Measurements from ENCODE around the gene APMAP.

The APMAP gene

DNA sequence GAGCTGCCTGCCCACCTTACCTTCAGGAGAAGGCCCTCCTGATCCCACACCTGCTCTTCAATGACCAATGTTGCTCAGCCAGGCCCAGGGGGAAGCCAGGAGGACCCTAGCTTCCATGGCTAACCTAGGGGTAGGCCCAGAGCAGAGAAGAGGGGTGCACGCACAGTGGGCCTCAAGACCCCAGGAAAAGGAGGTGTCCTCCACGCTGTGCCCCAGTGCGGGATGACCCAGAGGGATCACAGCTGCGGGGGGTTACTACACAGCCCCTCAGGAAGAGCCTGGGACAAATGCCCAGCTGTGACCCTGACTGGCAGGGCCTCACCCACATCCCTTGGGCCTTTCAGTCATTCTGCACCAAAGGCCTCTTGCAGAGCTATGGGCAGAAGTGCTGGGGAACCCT, 31.6 kb upstream of the APMAP start:
- no peak for DNase-seq

- no peak for DNase-seq
Measured at GRCh38 chr20:25023356-25023755, 30.8 kb upstream of the APMAP start.

DNA sequence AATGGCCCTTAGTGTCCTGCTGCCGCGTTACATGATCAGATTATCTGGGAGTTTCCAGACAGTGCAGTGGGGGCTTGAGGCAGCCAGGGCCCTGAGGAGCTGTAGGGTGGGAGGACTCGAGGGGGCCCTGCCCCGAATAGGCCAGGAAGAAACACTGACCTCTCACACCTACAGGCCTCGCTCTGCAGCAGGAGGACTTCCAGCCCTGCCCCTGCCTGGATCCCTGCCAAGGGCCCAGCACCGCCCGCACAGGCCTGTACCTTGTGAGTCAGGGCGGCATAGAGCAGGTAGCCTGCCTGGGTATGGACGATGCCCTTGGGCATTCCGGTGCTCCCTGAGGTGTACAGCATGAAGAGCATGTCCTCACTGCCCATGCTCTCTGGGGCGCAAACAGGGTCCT, 30.1 kb upstream of the APMAP start:
- DNase-seq = no peak

GRCh38 chr20:25021336-25021735, 28.8 kb upstream of the APMAP start:
- DNase-seq = no peak

- no peak for DNase-seq
Measured at GRCh38 chr20:25020901-25021301, 28.4 kb upstream of the APMAP start.

DNA sequence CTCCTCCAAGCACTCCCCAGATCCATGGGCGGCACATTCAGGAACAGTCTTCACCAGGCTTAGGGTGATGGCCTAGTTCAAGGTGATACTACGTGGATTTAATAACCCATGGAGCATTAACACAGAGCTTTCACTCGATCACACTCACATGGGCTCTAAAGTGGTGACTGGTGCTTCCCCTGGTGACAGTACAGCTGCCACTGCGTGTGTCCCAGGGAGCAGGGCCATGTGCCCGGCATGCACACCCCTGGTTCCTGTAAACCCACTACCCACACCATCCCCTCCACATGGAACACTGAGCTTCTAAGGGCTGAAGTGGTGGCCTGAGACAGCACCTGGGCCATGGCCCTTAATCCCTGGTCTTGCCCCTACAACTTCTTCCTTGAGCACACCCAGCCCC, 27.8 kb upstream of the APMAP start:
- DNase-seq = no peak

DNA sequence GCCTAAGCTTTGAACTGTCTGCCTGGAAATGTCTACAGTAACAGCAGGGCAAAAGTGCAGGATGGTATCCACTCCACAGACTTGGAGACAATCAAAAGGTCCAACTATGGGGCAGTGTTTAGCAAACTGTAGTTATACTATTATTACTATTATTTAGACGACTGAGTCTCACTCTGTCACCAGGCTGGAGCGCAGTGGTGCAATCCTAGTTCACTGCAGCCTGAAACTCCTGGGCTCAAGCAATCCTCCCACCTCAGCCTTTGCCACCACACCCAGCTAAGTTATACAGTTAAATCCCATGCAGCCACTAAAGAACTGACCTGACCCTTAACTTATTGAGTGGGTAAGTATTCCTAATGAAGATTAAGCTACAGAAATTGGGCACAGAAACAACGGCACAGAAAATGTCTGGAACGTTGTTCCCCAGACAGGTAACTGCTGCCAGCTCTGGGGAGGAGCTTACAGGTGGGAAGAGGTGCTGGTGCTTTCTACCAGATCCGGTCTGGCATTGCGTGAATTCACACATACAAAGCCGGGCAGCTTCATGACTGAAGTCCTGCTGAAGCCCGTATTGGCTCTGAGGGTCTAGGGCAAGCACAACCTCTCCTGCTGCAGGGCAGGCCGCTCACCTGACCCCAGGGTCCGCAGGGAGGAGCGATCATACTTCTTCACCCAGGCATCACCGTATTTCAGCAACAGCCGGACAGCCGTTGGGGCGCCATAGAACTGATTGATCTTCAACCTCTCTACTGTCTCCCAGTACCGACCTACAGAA, 27.0 kb upstream of the APMAP start:
- DNase-seq = no peak

- DNase-seq = no peak
Measured at GRCh38 chr20:25018841-25019240, 26.3 kb upstream of the APMAP start.

- DNase-seq = no peak
Measured at GRCh38 chr20:25018425-25018824, 25.9 kb upstream of the APMAP start.

GRCh38 chr20:25017257-25017803, 24.8 kb upstream of the APMAP start:
- DNase-seq = no peak

- no peak for DNase-seq
Measured at GRCh38 chr20:25016471-25016870, 23.9 kb upstream of the APMAP start.

DNA sequence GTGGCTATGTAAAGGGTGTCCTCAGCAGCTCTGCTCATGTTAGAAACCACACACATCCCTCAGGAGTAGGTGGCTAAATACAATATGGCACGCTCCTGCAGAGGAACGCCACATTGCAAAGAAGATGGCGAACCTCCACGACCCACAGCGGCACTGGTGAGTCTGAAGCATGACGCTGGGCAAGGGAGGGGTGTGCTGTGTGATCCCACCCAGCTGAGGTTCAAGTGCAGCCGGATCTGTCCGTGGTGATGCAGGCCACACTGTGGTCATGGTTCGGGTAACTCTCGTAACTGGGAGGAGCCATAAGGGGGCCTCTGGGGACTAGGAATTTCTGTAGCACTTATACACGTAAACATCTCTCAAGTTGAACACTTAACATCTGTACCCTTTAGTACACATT, 23.4 kb upstream of the APMAP start:
- DNase-seq = no peak

GRCh38 chr20:25014816-25015215, 22.3 kb upstream of the APMAP start:
- no peak for DNase-seq

GRCh38 chr20:25013478-25014380, 21.2 kb upstream of the APMAP start:
- no peak for DNase-seq

DNA sequence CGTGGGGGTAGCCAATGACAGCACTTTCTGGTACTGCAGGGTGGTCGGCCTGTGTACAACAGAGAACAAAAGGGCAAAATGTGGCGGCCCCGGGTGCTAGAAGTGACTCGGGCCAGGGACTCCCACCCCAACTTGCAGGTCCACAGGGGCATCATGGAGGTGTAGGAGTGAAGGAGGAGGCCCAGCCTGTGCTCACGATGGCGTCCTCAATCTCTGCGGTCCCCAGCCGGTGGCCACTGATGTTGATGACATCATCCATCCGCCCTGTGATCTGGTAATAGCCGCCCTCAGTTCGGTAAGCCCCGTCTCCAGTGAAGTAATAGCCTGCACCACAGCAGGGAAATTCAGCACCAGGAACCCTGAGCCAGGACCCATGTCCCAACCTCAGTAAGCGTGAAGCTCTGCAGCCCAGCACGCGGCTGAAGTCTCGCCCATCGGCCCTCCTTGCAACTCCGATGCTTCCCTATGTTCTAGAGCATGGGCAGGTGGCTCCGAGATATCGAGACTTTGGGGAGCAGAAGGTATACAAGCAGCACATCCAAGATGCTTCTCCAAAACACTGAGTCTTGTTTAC, 20.2 kb upstream of the APMAP start:
- no peak for DNase-seq

GRCh38 chr20:25011831-25012241, 19.3 kb upstream of the APMAP start:
- no peak for DNase-seq

- DNase-seq = no peak
Measured at GRCh38 chr20:25011261-25011660, 18.7 kb upstream of the APMAP start.

DNA sequence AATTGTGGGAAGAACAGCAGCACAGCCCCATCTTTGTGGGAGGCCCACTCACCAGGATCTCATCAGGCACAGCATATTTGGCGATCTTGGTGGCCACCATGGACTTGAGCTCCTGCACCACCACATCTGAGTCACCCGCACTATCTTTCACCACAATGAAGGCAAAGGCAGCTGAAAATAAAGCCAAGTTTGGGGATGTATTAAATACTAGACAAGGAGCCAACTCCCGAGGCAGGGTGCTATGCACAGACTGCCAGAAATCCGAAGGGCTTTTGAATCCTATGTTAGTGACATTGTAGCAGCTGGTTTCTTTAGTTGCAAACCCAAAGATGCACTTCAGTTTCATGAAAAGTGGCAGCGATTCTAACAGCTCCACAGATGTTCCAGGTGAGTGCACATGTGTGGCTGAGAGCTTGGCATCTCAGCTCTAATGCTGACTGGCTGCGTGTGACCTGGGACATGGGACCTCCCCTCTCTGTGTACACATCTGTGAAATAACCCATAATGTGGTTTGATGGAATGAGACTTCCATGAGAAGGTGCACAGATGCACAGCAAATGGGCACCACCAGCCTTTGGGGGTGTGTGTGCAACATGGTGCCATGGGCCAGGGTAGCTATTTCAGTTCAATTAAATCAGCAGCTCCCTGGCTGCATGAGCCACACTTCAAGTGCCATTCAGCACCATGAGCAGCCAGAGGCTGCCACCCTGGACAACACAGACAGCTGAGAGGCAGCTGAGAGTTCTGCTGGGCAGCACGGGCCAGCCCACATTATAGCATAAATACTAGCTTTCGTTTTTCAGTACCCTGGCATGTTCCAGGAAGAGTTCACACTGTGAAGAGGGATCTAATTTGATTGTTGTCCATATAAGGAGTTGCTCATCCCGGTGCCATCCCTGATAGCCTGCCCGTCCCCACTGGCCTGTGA, 16.9 kb upstream of the APMAP start:
- DNase-seq = no peak

DNA sequence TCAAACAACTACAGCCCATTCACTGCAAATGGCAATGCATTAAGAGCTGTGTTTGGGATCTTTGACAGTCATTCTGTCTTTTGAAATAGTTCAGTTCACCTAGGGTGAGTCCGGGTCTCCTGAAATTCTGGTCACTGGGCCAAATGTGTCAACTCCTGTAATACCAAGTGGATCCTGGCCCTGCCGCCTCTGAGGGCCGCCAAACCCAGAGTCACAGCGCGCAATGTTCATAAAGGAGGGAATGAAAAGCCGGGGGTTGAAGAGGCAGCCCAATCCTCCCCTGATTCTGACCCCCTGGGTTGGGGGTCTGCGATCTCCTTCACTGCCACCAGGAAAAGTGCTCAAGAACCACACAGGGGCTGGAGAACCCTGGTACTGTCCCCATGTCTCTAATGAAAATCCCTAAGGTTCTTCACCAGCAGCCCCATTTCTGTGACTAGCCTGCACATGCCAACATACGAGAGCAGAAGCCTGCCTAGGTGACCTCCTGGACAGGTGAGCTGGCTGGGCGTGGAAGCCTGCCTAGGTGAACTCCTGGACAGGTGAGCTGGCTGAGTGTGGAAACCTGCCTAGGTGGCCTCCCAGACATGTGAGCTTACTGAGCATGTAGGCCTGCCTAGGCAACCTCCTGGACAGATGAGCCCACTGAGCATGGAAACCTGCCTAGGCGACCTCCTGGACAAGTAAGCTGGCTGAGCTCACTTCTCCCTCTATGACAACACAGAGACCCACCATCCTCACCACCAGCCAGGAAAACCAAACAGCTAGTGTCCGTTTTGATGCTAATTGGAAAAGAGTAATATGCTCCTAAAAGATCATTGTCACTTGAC, 16.1 kb upstream of the APMAP start:
- no peak for DNase-seq

GRCh38 chr20:25007491-25008305, 15.1 kb upstream of the APMAP start:
- DNase-seq = no peak

Measured in CD4-positive, alpha-beta T cell treated with Interleukin-4 for 4 hours (primary cell).